K562 (cell line): ENCODE results near the gene TEX261. TPM values are rescaled to one million over a fixed set of nuclear protein-coding genes. Genes with fewer than 3 reads are reported as not detected.

Experiments used
- ATAC-seq: fragments of 200-7000 bp; cut with Tn5 transposase; 3 replicates; pipeline ENCODE4 v1.9.1; 2020; ENCODE audit warnings: moderate library complexity
- BruUV-seq: library from RNA; stranded (reverse); fragments of 400-500 nt; replicated peaks from 2 replicates; lab custom pipeline; 2021; lab: Mats Ljungman, UMichigan
- CTCF ChIA-PET: fragments of 300-600 bp; formaldehyde crosslinking; extraction: SDS; loops from one replicate; lab custom pipeline; 2021; ENCODE audit warnings: low intra/inter-chr PET ratio; lab: Yijun Ruan, JAX
- POLR2A ChIA-PET: fragments of 300-600, 350-650 bp; sonication (Branson Sonifier 250); formaldehyde crosslinking; extraction: SDS; loops from one replicate; lab custom pipeline; 2021; ENCODE audit warnings: antibody characterized with exemption, inconsistent platforms; lab: Yijun Ruan, JAX
- DNase-seq, 4 experiments: peaks; one replicate each; pipeline versions ENCODE4 v3.0.0 to v3.0.0-alpha.2; 2011 to 2018; ENCODE audit warnings: low spot score in 3 of 4, mixed read lengths in 3 of 4; ENCODE audit errors: extremely low read depth in 1 of 4
- FAIRE-seq: peaks from 2 replicates; lab custom pipeline; 2011; peaks lifted over from hg19 to GRCh38; lab: Jason Lieb, UNC
- H2AFZ ChIP-seq: 2 replicates; pipeline ENCODE4 v1.6.0; 2011; ENCODE audit warnings: low read depth, low read length, control low read depth, inconsistent platforms
- H3K27ac ChIP-seq: fragments of 200-600 bp; 3 replicates; pipeline ENCODE4 v1.8.0; 2011; ENCODE audit warnings: low read depth, mild to moderate bottlenecking, control low read depth, inconsistent platforms, low read length, moderate library complexity, mixed read lengths; ENCODE audit errors: extremely low read depth
- H3K27me3 ChIP-seq, 2 experiments: fragments of 300-600 bp in 1 of 2; 2 replicates in 1 of 2; 3 replicates in 1 of 2; pipeline versions ENCODE4 v1.6.0 to v1.8.0; 2011; ENCODE audit warnings: inconsistent platforms in 2 of 2, low read length in 2 of 2, mild to moderate bottlenecking in 1 of 2, mixed read lengths in 1 of 2, moderate library complexity in 1 of 2; ENCODE audit not compliant: control insufficient read depth in 2 of 2, insufficient read depth in 2 of 2
- H3K36me3 ChIP-seq: fragments of 300-600 bp; 3 replicates; pipeline ENCODE4 v1.8.0; 2011; ENCODE audit warnings: mild to moderate bottlenecking, low read length, inconsistent platforms; ENCODE audit not compliant: control insufficient read depth, insufficient read depth
- H3K4me1 ChIP-seq, 2 experiments: fragments of 200-600 bp in 1 of 2; replicated peaks in 1 of 2; 2 replicates in 1 of 2; 3 replicates in 1 of 2; pipeline versions ENCODE4 v1.5.1 to v1.8.0; 2011; ENCODE audit warnings: inconsistent platforms in 2 of 2, low read length in 2 of 2, mild to moderate bottlenecking in 1 of 2, mixed read lengths in 1 of 2, moderate library complexity in 1 of 2; ENCODE audit not compliant: control insufficient read depth in 2 of 2, insufficient read depth in 2 of 2
- H3K4me2 ChIP-seq: 2 replicates; pipeline ENCODE4 v1.6.1; 2011; ENCODE audit warnings: low read length, control low read depth, inconsistent platforms, mixed read lengths; ENCODE audit not compliant: insufficient read depth
- H3K4me3 ChIP-seq: fragments of 200-600 bp; sonication (generic), shearing (Covaris generic); 2 replicates; pipeline ENCODE4 v1.5.1; 2016; ENCODE audit warnings: control low read depth, inconsistent platforms
- H3K79me2 ChIP-seq: fragments of 200-600 bp; 3 replicates; pipeline ENCODE4 v1.8.0; 2011; ENCODE audit warnings: low read length, inconsistent platforms; ENCODE audit not compliant: control insufficient read depth, insufficient read depth
- H3K9ac ChIP-seq, 2 experiments: 2 replicates each; pipeline versions ENCODE4 v1.6.0 to v1.6.1; 2011; ENCODE audit warnings: low read depth in 2 of 2, low read length in 2 of 2, control low read depth in 1 of 2, inconsistent platforms in 1 of 2, mild to moderate bottlenecking in 1 of 2, mixed read lengths in 1 of 2; ENCODE audit not compliant: insufficient read depth in 1 of 2
- H3K9me1 ChIP-seq: one replicate; pipeline ENCODE4 v1.6.0; 2011; ENCODE audit warnings: inconsistent platforms, mild to moderate bottlenecking, low read length, moderate library complexity; ENCODE audit not compliant: control insufficient read depth, insufficient read depth
- H3K9me3 ChIP-seq: replicated peaks from 2 replicates; pipeline ENCODE4 v1.5.1; 2011; ENCODE audit warnings: low read depth, low read length, inconsistent platforms; ENCODE audit not compliant: control insufficient read depth, insufficient read depth
- H4K20me1 ChIP-seq: replicated peaks from 2 replicates; pipeline ENCODE4 v1.6.1; 2011; ENCODE audit warnings: low read length, inconsistent platforms, mixed read lengths; ENCODE audit not compliant: control insufficient read depth, insufficient read depth
- ASH1L ChIP-seq: fragments of 450-650 bp; IDR thresholded peaks from 2 replicates; pipeline ENCODE4 v1.6.1; 2018; ENCODE audit warnings: borderline replicate concordance, mild to moderate bottlenecking, low read depth; ENCODE audit not compliant: partially characterized antibody
- CBFA2T3 ChIP-seq: fragments of 450-650 bp; IDR thresholded peaks from 2 replicates; pipeline ENCODE4 v1.6.1; 2017
- CTCF ChIP-seq, 3 experiments: IDR thresholded peaks in 2 of 3; conservative IDR thresholded peaks in 1 of 3; 2 replicates each; pipeline ENCODE4 v1.5.1; 2011 to 2012; ENCODE audit warnings: low read length in 3 of 3, mild to moderate bottlenecking in 3 of 3, control low read depth in 2 of 3, improper control_type of control experiment in 1 of 3, inconsistent platforms in 1 of 3, low read depth in 1 of 3, mixed read lengths in 1 of 3, moderate library complexity in 1 of 3; ENCODE audit not compliant: insufficient read depth in 2 of 3
- DACH1 ChIP-seq: fragments of 450-650 bp; IDR thresholded peaks from 2 replicates; pipeline ENCODE4 v1.6.1; 2018; ENCODE audit not compliant: partially characterized antibody
- ETV1 ChIP-seq: fragments of 450-650 bp; conservative IDR thresholded peaks from 2 replicates; pipeline ENCODE4 v1.6.1; 2016; ENCODE audit warnings: missing genetic modification characterization, control low read depth, low read depth, missing compliant biosample characterization
- GABPB2 ChIP-seq: fragments of 250-450 bp; sonication (Bioruptor Pico); conservative IDR thresholded peaks from 2 replicates; pipeline ENCODE4 v1.5.1; 2021; ENCODE audit warnings: mild to moderate bottlenecking
- HDAC1 ChIP-seq, 2 experiments: fragments of 450-650 bp; IDR thresholded peaks; 2 replicates each; pipeline ENCODE4 v1.6.1; 2016 to 2017; ENCODE audit warnings: inconsistent platforms in 1 of 2, mild to moderate bottlenecking in 1 of 2, moderate library complexity in 1 of 2
- MBD1 ChIP-seq: fragments of 250-450 bp; sonication (Bioruptor Pico); IDR thresholded peaks from 2 replicates; pipeline ENCODE4 v1.8.0; 2022; ENCODE audit warnings: inconsistent platforms
- MECOM ChIP-seq: fragments of 250-450 bp; sonication (Bioruptor Pico); IDR thresholded peaks from 2 replicates; pipeline ENCODE4 v1.8.0; 2022; ENCODE audit warnings: inconsistent platforms
- RHOXF2B ChIP-seq: fragments of 250-450 bp; sonication (Bioruptor Pico); conservative IDR thresholded peaks from 2 replicates; pipeline ENCODE4 v1.5.1; 2021
- SETDB1 ChIP-seq: IDR thresholded peaks from one replicate; pipeline ENCODE4 v1.6.1; 2012; ENCODE audit warnings: low read length, control low read depth, inconsistent platforms
- SMARCA5 ChIP-seq: fragments of 450-650 bp; IDR thresholded peaks from 2 replicates; pipeline ENCODE4 v1.6.1; 2016
- THRA ChIP-seq: fragments of 450-650 bp; IDR thresholded peaks from 2 replicates; pipeline ENCODE4 v1.6.1; 2017; ENCODE audit warnings: mild to moderate bottlenecking, moderate library complexity
- ZC3H4 ChIP-seq: sonication (generic); formaldehyde crosslinking; IDR thresholded peaks from 2 replicates; pipeline ENCODE4 v1.9.0; 2021; ENCODE audit warnings: missing genetic modification reagents, borderline replicate concordance
- ZFP91 ChIP-seq: sonication (generic); formaldehyde crosslinking; IDR thresholded peaks from 2 replicates; pipeline ENCODE4 v1.8.0; 2022; ENCODE audit warnings: mild to moderate bottlenecking, missing genetic modification reagents
- ZNF12 ChIP-seq: sonication (generic); formaldehyde crosslinking; IDR thresholded peaks from 2 replicates; pipeline ENCODE4 v1.4.0; 2020; ENCODE audit warnings: mild to moderate bottlenecking, missing genetic modification reagents
- ZNF76 ChIP-seq: fragments of 250-450 bp; sonication (Bioruptor Pico); IDR thresholded peaks from 2 replicates; pipeline ENCODE4 v1.4.0; 2020; ENCODE audit warnings: mild to moderate bottlenecking, moderate library complexity, borderline replicate concordance
- WGBS: fragments of 100-300 bp; shearing (Covaris generic); methylation state at CpG from one replicate; pipeline ENCODE4 v1.1.6; 2016; ENCODE audit warnings: low coverage, mixed read lengths; ENCODE audit not compliant: insufficient coverage; ENCODE audit errors: missing lambda C conversion rate; 5-methylcytosine and 5-hydroxymethylcytosine counted together
- in situ Hi-C: fragments of 300-500 bp; cut with MboI; formaldehyde crosslinking; loops from 4 replicates; pipeline ENCODE4 v1.15.0; 2018; ENCODE audit warnings: inconsistent platforms, mixed read lengths
- intact Hi-C: fragments of 100-400 bp; cut with micrococcal nuclease; formaldehyde crosslinking; loops from 2 replicates; pipeline ENCODE4 v1.14.2; 2022
- polyA plus RNA-seq, 8 experiments: library from polyadenylated mRNA; depleted of rRNA in 4 of 8; stranded (reverse) in 5 of 8; unstranded in 3 of 8; fragments of >200 nt; fragmentation: Nextera tagmentation in 2 of 8; fragmentation: Illumina TruSeq in 1 of 8; extraction: Ambion mirVana in 2 of 8; extraction: Trizol in 1 of 8; gene quantifications; 2 replicates each; pipeline versions ENCODE4 v1.2.1 to v1.2.3, GENCODE V29; 2011 to 2014; ENCODE audit warnings: inconsistent platforms in 1 of 8, missing spikeins in 1 of 8
- total RNA-seq, 7 experiments: library from RNA; depleted of rRNA in 6 of 7; stranded (reverse); fragments of >200 nt in 6 of 7; fragmentation: Illumina TruSeq in 2 of 7; extraction: Trizol in 2 of 7; gene quantifications; 2 replicates each; pipeline versions ENCODE4 v1.2.1 to v1.2.3, GENCODE V29; 2011 to 2021; ENCODE audit warnings: low replicate concordance in 1 of 7

TEX261 gene
- total and polyA plus RNA-seq, 9 of the 15 experiments (the other 6 are each of a cell fraction or from before 2014, with no cell fraction given), result 11.9 to 110 (median 51.9) TPM

GRCh38 chr2:70987386-70987785 is 7.3 kb downstream of the TEX261 start:
- Histone ChIP-seq H3K36me3 (peaks cover 66% of the 10 kb centered on the region), H3K27me3 (no peaks in the 10 kb centered on the region), H2AFZ (no peak overlapping the region), H3K9me3 (no peaks in the 10 kb centered on the region; the same call in 1 of the 2 replicates), H4K20me1 (0 out of 2 replicates have a peak, but pooled peaks cover 3% of the 10 kb centered on the region), H3K79me2 (no peaks in the 10 kb centered on the region), H3K4me1 (peaks cover 0 to 6% of the 10 kb centered on the region in 2 experiments; a peak in 2 of 5 replicates), H3K9me1 (no peaks in the 10 kb centered on the region), H3K4me3 (no peak overlapping the region), H3K4me2 (no peak overlapping the region), H3K27ac (no peak overlapping the region), H3K9ac (no peak overlapping the region)
- DNase-seq, result peak in 1 of 4 experiments; percentile 2
- in situ Hi-C loops (no loop called here), intact Hi-C loops (no loop called here)
- WGBS, result 40% methylated on average over 1 of the region's 1 CpG
- BruUV-seq, result TSS peak; percentile 19
- FAIRE-seq, result no peak
- ChIA-PET CTCF (no interaction called here), POLR2A (no interaction called here)
- TF ChIP-seq ZC3H4 (CRISPR knock-in tag) (no peak), GABPB2 (CRISPR knock-in tag) (no peak), CBFA2T3 (no peak), MECOM (CRISPR knock-in tag) (no peak), ZNF12 (CRISPR knock-in tag) (no peak), THRA (no peak), DACH1 (no peak), ZFP91 (CRISPR knock-in tag) (no peak), MBD1 (CRISPR knock-in tag) (no peak), CTCF (IDR thresholded peaks at IDR 0.05 in 2 of 3, conservative IDR thresholded peaks at IDR 0.05 in 1 of 3; ENCODE audit: insufficient read depth in 2 of 3, low read depth in 1 of 3, low read length in 3 of 3) (no peak), SMARCA5 (no peak), HDAC1 (IDR thresholded peaks at IDR 0.05) (no peak), SETDB1 (no peak), RHOXF2B (CRISPR knock-in tag) (no peak), ZNF76 (CRISPR knock-in tag) (no peak), ASH1L (no peak), ETV1 (tag) (no peak)
- ATAC-seq, result no peak
